SIG-M5 (cell line): ENCODE data around the gene ZNF682.
"Not testable (repeated sequence)": the region's sequence is repeated elsewhere in the genome, so short reads cannot be mapped to it uniquely, and the experiment has no call there.

Experiments used
- DNase-seq: peaks from one replicate; lab custom pipeline; 2025; lab: John Stamatoyannopoulos, UW

Gene ZNF682

DNA sequence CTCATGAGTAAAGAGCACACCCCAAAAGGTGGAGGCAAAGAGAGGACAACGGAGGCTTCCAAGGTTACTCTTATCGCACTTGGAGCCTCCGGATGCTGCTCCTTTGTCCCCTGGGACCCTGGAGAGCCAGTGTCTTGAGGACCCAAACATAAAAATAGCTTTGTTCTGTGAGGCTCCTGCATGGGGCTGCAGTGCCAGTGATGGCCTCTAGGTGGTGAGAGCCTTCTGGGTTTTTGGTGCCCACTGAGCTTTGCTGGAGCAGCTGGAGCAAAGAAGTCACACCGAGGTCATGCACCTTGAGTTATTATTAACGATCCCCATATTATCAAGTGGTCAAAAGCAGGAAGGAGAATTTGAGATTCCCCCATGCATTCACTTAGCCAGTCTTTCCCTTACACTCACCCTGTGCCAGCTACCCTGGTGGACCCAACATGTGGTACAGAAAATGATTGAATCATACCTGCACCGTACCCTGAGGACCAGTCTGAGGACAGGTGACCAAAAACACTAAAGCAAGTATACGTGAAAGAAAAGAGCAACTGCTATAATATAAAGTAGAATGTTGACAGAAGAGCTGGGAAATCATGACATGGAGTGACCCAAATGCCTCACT lies 41.5 kb downstream of the ZNF682 start:
- no peak for DNase-seq

DNA sequence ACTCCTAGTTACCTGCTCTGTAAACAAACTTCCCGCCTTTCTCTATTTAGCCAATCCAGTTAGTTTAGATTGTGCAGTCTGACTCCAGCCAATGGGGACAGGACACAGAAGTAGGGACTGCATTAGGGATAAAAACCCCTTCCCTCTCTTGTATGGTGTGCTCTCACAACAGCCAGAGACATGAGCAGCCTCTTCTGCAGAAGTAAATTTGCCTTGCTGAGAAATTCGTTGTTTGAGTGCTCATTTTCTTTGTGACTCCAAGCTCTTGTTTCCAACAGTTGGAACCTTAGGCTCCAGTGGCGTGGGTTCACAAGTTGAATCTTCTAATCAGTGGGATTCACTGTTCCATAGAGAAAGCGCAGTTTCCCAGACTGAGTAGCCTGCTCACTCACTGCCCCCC lies 72.4 kb downstream of the ZNF682 start:
- no peak for DNase-seq

DNA sequence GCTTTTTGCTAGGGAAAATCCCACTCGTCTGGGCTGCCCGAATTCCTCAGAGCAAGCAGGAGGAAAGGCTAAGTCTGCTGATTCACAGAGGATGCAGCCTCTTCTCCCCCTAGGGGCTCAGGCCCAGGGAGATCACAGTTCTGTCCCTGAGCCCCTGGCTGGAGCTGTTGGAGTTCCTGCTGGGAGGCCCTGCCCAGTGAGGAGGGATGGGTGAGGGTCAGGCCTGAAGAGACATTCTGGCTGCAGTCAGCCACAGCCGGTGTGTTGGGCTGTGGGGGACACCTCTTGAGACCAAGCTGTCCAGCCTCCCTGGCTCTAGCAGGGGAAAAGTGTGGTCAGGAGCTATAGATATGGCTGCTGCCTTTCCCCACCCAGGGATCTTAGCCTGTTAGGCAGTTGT lies 73.2 kb downstream of the ZNF682 start:
- DNase-seq, result not testable (repeated sequence)

DNA sequence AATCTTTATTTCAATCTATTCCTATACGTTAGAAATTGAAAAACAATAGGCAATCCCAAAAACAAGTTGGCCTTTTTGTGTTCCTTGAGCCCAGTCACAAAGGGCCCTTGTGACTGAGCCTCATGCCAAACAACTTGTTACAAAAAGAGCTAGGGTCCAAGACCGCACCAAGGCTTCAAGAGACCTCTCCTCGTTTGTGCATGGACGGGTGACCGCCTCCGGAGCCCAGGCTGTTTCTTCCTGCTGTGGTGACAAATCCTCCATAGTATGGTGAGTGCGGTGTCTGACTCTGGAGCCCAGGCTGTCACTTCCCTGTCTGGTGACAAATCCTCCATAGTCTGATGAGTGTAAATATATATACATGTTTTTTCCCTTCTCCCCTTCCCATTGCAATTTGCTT lies 74.9 kb downstream of the ZNF682 start:
- no peak for DNase-seq

DNA sequence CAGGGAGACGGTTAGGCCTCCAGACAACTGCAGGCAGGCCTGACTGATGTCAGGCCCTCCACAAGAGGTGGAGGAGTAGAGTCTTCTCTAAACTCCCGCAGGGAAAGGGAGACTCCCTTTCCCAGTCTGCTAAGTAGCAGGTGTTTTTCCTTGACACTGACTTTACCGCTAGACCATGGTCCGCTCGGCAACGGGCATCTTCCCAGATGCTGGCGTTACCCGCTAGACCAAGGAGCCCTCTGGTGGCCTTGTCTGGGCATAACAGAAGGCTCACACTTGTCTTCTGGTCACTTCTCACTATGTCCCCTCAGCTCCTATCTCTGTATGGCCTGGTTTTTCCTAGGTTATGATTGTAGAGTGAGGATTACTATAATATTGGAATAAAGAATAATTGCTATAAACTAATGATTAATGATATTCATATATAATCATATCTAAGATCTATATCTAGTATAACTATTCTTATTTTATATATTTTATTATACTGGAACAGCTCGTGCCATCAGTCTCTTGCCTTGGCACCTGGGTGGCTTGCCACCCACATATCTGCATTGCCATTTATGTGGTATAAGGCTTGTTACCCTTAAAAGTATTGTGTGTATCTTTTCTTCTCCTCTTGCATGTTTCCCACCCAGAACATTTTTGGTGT lies 80.0 kb downstream of the ZNF682 start:
- DNase-seq, result not testable (repeated sequence)

DNA sequence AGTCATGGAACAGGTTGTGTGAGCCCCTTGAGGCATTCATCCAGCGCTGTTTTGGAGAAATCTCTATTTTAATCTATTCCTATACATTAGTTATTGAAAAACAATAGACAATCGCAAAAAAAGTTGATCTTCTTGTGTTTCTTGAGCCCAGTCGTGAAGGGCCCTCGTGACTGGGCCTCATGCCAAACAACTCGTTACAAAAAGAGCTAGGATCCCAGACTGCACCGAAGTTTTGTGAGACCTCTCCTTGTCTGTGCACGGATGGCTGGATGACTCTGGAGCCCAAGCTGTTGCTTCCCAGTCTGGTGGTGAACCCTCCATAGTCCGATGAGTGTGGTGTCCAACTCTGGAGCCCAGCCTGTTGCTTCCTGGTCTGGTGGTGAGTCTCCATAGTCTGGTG lies 81.5 kb downstream of the ZNF682 start:
- DNase-seq, result not testable (repeated sequence)

DNA sequence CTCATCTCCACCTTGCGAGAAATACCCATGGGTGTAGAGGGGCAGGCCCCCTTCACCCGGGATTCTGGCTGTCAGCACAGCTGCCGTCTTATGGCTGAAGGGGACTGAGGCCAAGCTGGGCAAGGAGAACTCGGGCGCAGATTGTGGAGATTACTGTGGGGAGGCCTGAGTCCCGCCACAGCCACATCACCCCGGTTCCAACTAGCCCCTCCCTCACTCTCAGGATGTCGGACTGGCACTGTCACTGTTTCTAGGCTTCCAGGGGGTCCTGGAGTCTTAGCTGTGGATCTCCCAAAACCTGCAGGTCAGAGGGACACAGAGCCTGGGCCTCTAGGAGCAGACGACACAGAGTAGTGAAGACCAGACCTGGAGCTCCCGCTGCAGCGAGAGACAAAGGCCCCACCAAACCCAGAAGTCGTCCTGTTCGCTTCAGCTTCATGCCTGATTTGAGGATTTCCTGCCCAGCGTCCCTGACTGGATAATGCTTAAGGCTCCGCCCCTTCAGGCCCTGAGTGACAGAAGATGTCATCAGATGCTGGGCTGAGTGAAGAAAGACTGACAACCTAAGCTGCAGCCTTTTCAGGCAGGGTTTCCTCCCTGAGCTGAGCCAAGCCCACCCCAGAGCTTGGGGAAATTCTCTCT lies 82.8 kb downstream of the ZNF682 start:
- no peak for DNase-seq

DNA sequence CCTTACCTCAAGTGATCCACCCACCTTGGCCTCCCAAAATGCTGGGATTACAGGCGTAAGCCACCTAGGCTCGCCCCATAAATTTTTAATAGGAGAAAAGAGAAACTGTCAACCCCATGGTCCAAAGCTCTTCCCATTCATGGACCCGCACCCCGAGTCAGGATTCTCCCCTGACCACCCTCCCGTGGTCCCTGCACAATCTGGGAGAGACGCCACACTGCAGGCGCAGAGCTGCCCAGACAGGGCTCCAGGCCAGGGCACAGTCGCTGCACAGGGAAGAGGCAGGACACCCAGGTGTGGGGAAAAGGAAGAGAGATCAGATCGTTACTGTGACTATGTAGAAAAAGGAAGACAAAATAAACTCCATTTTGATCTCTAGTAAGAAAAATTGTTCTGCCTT lies 84.1 kb downstream of the ZNF682 start:
- no peak for DNase-seq
